HCT116 (cell line): Measurements from ENCODE around the gene TSEN34. TPM values are rescaled to one million over a fixed set of nuclear protein-coding genes. Genes with fewer than 3 reads are reported as not detected.
A peak's percentile ranks its signal among the peaks of the same experiment; 100 is the strongest.

ENCODE experiments used
- ATAC-seq: fragments of 200-7000 bp; cut with Tn5 transposase; 2 replicates; pipeline ENCODE4 v1.9.1; 2020; ENCODE audit warnings: mild to moderate bottlenecking, moderate library complexity
- BruUV-seq: library from RNA; stranded (reverse); fragments of 400-500 nt; replicated peaks from 2 replicates; lab custom pipeline; 2021; lab: Mats Ljungman, UMichigan
- CTCF ChIA-PET: fragments of 300-600 bp; sonication (Branson Sonifier 250); formaldehyde crosslinking; loops from one replicate; lab custom pipeline; 2021; ENCODE audit warnings: antibody characterized with exemption; lab: Charles Lee
- POLR2A ChIA-PET: fragments of 300-600, 350-600 bp; sonication (Branson Sonifier 250); formaldehyde crosslinking; loops from one replicate; lab custom pipeline; 2021; ENCODE audit warnings: antibody characterized with exemption; lab: Charles Lee
- RAD21 ChIA-PET, 2 experiments: fragments of 300-600 bp; sonication (Branson Sonifier 250); formaldehyde crosslinking; loops; one replicate each; lab custom pipeline; 2023; ENCODE audit warnings: low total read pairs in 2 of 2; ENCODE audit not compliant: uncharacterized antibody in 2 of 2, unreplicated experiment in 2 of 2, low non-redundant PET in 1 of 2; lab: Charles Lee
- DNase-seq: peaks from one replicate; pipeline ENCODE4 v3.0.0-alpha.2; 2010; ENCODE audit warnings: low read depth, low spot score
- H2AFZ ChIP-seq: fragments of 200-600 bp; shearing (Covaris generic), sonication (generic); 2 replicates; pipeline ENCODE4 v1.6.1; 2017; ENCODE audit warnings: low read depth, mixed run types, mixed read lengths, antibody characterized with exemption, low read length; ENCODE audit not compliant: poor library complexity, severe bottlenecking
- H3K27ac ChIP-seq: 2 replicates; pipeline ENCODE4 v1.5.1; 2012; ENCODE audit warnings: low read depth, low read length
- H3K27me3 ChIP-seq: fragments of 200-600 bp; sonication (generic); 2 replicates; pipeline ENCODE4 v1.6.1; 2016; ENCODE audit warnings: mixed run types, low read length, mixed read lengths; ENCODE audit not compliant: insufficient read depth
- H3K36me3 ChIP-seq, 2 experiments: fragments of 200-500 bp in 1 of 2; fragments of 200-600 bp in 1 of 2; sonication (Bioruptor generic) in 1 of 2; sonication (generic) in 1 of 2; 2 replicates each; pipeline versions ENCODE4 v1.5.1 to v1.6.1; 2014 to 2016; ENCODE audit warnings: low read length in 2 of 2, inconsistent platforms in 1 of 2, mixed read lengths in 1 of 2, mixed run types in 1 of 2; ENCODE audit not compliant: insufficient read depth in 2 of 2, control insufficient read depth in 1 of 2
- H3K4me1 ChIP-seq, 2 experiments: fragments of 200-600 bp in 1 of 2; sonication (generic) in 1 of 2; 2 replicates each; pipeline versions ENCODE4 v1.5.1 to v1.6.1; 2012 to 2017; ENCODE audit warnings: low read length in 2 of 2, inconsistent platforms in 1 of 2, mild to moderate bottlenecking in 1 of 2, mixed read lengths in 1 of 2, mixed run types in 1 of 2, moderate library complexity in 1 of 2; ENCODE audit not compliant: insufficient read depth in 2 of 2, control insufficient read depth in 1 of 2
- H3K4me2 ChIP-seq: fragments of 200-600 bp; sonication (generic); 2 replicates; pipeline ENCODE4 v1.6.1; 2017; ENCODE audit warnings: mixed run types, low read length, mixed read lengths
- H3K4me3 ChIP-seq, 2 experiments: fragments of 200-600 bp in 1 of 2; sonication (generic) in 1 of 2; replicated peaks in 1 of 2; 2 replicates each; pipeline ENCODE4 v1.5.1; 2011 to 2016; ENCODE audit warnings: low read length in 2 of 2, control low read depth in 1 of 2, low read depth in 1 of 2, mild to moderate bottlenecking in 1 of 2, mixed read lengths in 1 of 2, mixed run types in 1 of 2
- H3K79me2 ChIP-seq: fragments of 200-600 bp; sonication (generic); 2 replicates; pipeline ENCODE4 v1.6.1; 2017; ENCODE audit warnings: mild to moderate bottlenecking, mixed run types, low read length, moderate library complexity, mixed read lengths; ENCODE audit not compliant: insufficient read depth
- H3K9ac ChIP-seq: fragments of 200-600 bp; sonication (generic); 2 replicates; pipeline ENCODE4 v1.6.1; 2016; ENCODE audit warnings: low read length, mixed read lengths
- H3K9me2 ChIP-seq: fragments of 200-600 bp; sonication (generic), shearing (Covaris generic); 2 replicates; pipeline ENCODE4 v1.6.1; 2017; ENCODE audit warnings: mixed run types, mild to moderate bottlenecking, moderate library complexity; ENCODE audit not compliant: insufficient read depth
- H3K9me3 ChIP-seq, 2 experiments: fragments of 200-500 bp in 1 of 2; fragments of 200-600 bp in 1 of 2; sonication (Bioruptor generic) in 1 of 2; sonication (generic) in 1 of 2; 2 replicates each; pipeline ENCODE4 v1.6.1; 2014 to 2017; ENCODE audit warnings: low read length in 2 of 2, mixed read lengths in 2 of 2, inconsistent platforms in 1 of 2, low read depth in 1 of 2, mild to moderate bottlenecking in 1 of 2, mixed run types in 1 of 2, moderate library complexity in 1 of 2; ENCODE audit not compliant: control insufficient read depth in 1 of 2, insufficient read depth in 1 of 2
- H4K20me1 ChIP-seq: fragments of 200-600 bp; sonication (generic), shearing (Covaris generic); 2 replicates; pipeline ENCODE4 v1.6.1; 2017; ENCODE audit warnings: mixed run types, mild to moderate bottlenecking, moderate library complexity; ENCODE audit not compliant: insufficient read depth
- CBX3 ChIP-seq: IDR thresholded peaks from 2 replicates; pipeline ENCODE4 v1.6.1; 2012; ENCODE audit warnings: low read depth
- CEBPB ChIP-seq: IDR thresholded peaks from 2 replicates; pipeline ENCODE4 v1.6.1; 2012; ENCODE audit warnings: low read depth
- EGR1 ChIP-seq: IDR thresholded peaks from 2 replicates; pipeline ENCODE4 v1.6.1; 2012; ENCODE audit warnings: low read depth
- ELF1 ChIP-seq: IDR thresholded peaks from 2 replicates; pipeline ENCODE4 v1.6.1; 2012; ENCODE audit warnings: low read depth, borderline replicate concordance
- EZH2 ChIP-seq: fragments of 200-600 bp; sonication (generic); IDR thresholded peaks from 2 replicates; pipeline ENCODE4 v1.6.1; 2017; ENCODE audit warnings: antibody characterized with exemption, mixed run types
- EZH2phosphoT487 ChIP-seq: fragments of 200-600 bp; IDR thresholded peaks from 2 replicates; pipeline ENCODE4 v1.6.1; 2018; ENCODE audit warnings: antibody characterized with exemption, borderline replicate concordance
- FOSL1 ChIP-seq: IDR thresholded peaks from 2 replicates; pipeline ENCODE4 v1.6.1; 2012; ENCODE audit warnings: low read depth
- JUND ChIP-seq: IDR thresholded peaks from 2 replicates; pipeline ENCODE4 v1.6.1; 2012
- RAD21 ChIP-seq: IDR thresholded peaks from 2 replicates; pipeline ENCODE4 v1.6.1; 2012; ENCODE audit warnings: low read depth, mild to moderate bottlenecking
- SP1 ChIP-seq: IDR thresholded peaks from 2 replicates; pipeline ENCODE4 v1.6.1; 2012; ENCODE audit warnings: low read depth
- SRF ChIP-seq: IDR thresholded peaks from 2 replicates; pipeline ENCODE4 v1.6.1; 2012; ENCODE audit warnings: low read depth
- TCF7L2 ChIP-seq: IDR thresholded peaks from 2 replicates; pipeline ENCODE4 v1.7.0; 2011; ENCODE audit warnings: borderline replicate concordance, inconsistent platforms; ENCODE audit not compliant: insufficient read depth, insufficient read length; ENCODE audit errors: extremely low read depth
- YY1 ChIP-seq: IDR thresholded peaks from 2 replicates; pipeline ENCODE4 v1.6.1; 2011; ENCODE audit warnings: low read length, low read depth, moderate library complexity, mild to moderate bottlenecking; ENCODE audit not compliant: insufficient replicate concordance; ENCODE audit errors: extremely low read depth
- ZFX ChIP-seq: fragments of 450-650 bp; IDR thresholded peaks from 2 replicates; pipeline ENCODE4 v1.6.1; 2017
- intact Hi-C: fragments of 100-400 bp; cut with micrococcal nuclease; formaldehyde crosslinking; loops from 2 replicates; pipeline ENCODE4 v1.10.0; 2022
- total RNA-seq: library from RNA; stranded (reverse); gene quantifications from one replicate; pipeline ENCODE4 v1.2.1, GENCODE V29; 2021; ENCODE audit not compliant: unreplicated experiment
- TF ChIP-seq, protein P1 (sequence below): IDR thresholded peaks from 2 replicates; pipeline ENCODE4 v1.6.1; 2012

TSEN34 gene
- total RNA-seq, 1 experiment from 2014 or later: 99.9 TPM

- POLR2A ChIA-PET: interaction anchor here (1.0 kb wide), 1 partner anchor 27 kb away, joined by 3 read pairs; the partner anchor contains the start of gene MBOAT7
- TF ChIP-seq CEBPB (no peak), ELF1 (no peak), CBX3 (no peak), EZH2phosphoT487 (no peak), JUND (no peak), SP1 (no peak), FOSL1 (no peak), YY1 (no peak), RAD21 (no peak), SRF (no peak), EGR1 (no peak)
Observed at GRCh38 chr19:54162884-54163283, 28.2 kb upstream of the TSEN34 start.

DNA sequence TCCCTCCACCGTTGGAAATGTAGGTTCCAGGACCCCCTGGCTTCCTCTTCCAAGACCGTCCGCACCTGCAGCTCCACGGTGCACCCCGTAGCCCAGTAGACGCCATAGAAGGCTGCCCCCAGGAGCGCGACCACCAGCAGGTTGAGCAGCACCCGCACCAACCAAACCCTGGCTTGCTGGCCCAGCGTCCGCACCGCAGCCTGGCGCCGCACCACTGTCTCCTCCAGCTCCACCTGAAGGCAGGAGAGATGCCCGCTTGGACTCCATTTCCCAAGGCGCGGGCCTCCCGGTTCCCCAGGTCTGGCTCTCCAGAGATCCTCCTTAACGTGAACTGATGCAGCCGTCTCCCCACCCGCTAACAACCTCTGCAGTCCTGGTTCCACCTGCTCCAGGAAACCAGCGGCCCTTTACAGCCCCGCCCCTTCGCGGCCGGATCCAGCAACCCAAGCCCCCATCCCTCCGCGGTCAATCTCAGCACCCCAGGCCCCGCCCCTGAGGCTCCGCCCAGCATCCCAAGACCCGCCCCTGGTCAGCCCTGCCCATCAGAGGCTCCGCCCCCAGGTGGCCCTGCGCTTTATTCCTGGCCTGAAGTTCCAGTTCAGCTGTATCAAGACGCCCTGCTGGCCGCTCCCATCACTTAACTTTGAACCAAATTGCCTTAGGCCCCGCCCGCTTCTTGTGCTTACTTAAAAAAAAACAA, 26.6 kb upstream of the TSEN34 start:
- ChIA-PET RAD21 (no interaction called here), CTCF (interaction anchor here (1.5 kb wide), 1 partner anchor 9 kb away, joined by 4 read pairs; the partner anchor contains the start of gene TMC4), POLR2A (interaction anchor here (0.6 to 0.8 kb wide), 2 partner anchors 27 to 183 kb away, joined by 3 read pairs; partner anchors contain the start of gene CNOT3)
- H3K4me2 ChIP-seq: 0 out of 2 replicates have a peak overlapping the region, but pooled peaks have one; percentile 9
- ATAC-seq (peak; percentile 33), DNase-seq (peak; percentile 39)
- no peak overlapping the region; the same call in 1 of the 2 replicates for H3K27ac ChIP-seq
- H3K9me3 ChIP-seq: no peaks in the 10 kb centered on the region
- no TSS peak for BruUV-seq
- no peaks in the 10 kb centered on the region for H3K27me3 ChIP-seq
- H3K36me3 ChIP-seq: no peaks in the 10 kb centered on the region
- H3K4me1 ChIP-seq: peaks cover 19 to 44% of the 10 kb centered on the region in 2 experiments
- TF ChIP-seq RAD21: no peak
- no peak for TF ChIP-seq ZFX
- TF ChIP-seq FOSL1: no peak
- no peak for TF ChIP-seq JUND
- TF ChIP-seq, protein P1, sequence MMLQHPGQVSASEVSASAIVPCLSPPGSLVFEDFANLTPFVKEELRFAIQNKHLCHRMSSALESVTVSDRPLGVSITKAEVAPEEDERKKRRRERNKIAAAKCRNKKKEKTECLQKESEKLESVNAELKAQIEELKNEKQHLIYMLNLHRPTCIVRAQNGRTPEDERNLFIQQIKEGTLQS: no peak
- TF ChIP-seq TCF7L2: no peak
- TF ChIP-seq CBX3: no peak
- no peak for TF ChIP-seq EZH2
- TF ChIP-seq YY1: no peak
- TF ChIP-seq, all 23 proteins: peak for 0
- no peaks in the 10 kb centered on the region for H3K9me2 ChIP-seq
- H4K20me1 ChIP-seq: no peaks in the 10 kb centered on the region
- H3K79me2 ChIP-seq: no peaks in the 10 kb centered on the region; the same call in 1 of the 2 replicates
- intact Hi-C loops: no loop called here
- H2AFZ ChIP-seq: no peak overlapping the region
- no peak overlapping the region for H3K9ac ChIP-seq
- no peak overlapping the region for H3K4me3 ChIP-seq

More at GRCh38 chr19:54162884-54163283, 28.2 kb upstream of the TSEN34 start:
- H3K9ac ChIP-seq: no peak overlapping the region
- H3K4me3 ChIP-seq: no peak overlapping the region
- H3K36me3 ChIP-seq: no peaks in the 10 kb centered on the region
- RAD21 ChIA-PET: no interaction called here
- peak overlapping the region; percentile 67 for H3K4me2 ChIP-seq
- DNase-seq (no peak), ATAC-seq (no peak)
- no peaks in the 10 kb centered on the region for H4K20me1 ChIP-seq
- intact Hi-C loops: no loop called here
- no peaks in the 10 kb centered on the region for H3K27me3 ChIP-seq
- BruUV-seq: no TSS peak
- H3K9me3 ChIP-seq: no peaks in the 10 kb centered on the region
- no peak overlapping the region for H3K27ac ChIP-seq
- H3K79me2 ChIP-seq: peaks cover 8% of the 10 kb centered on the region
- no peaks in the 10 kb centered on the region for H3K9me2 ChIP-seq
- no peak overlapping the region for H2AFZ ChIP-seq
- CTCF ChIA-PET: interaction anchor here (1.1 kb wide), 1 partner anchor 10 kb away, joined by 3 read pairs; the partner anchor contains the start of gene TMC4
- peaks cover 26 to 50% of the 10 kb centered on the region in 2 experiments for H3K4me1 ChIP-seq
